Measurements from ENCODE around the gene LRRC59. TPM values are rescaled to one million over a fixed set of nuclear protein-coding genes. Genes with fewer than 3 reads are reported as not detected.
"Not testable (repeated sequence)": the region's sequence is repeated elsewhere in the genome, so short reads cannot be mapped to it uniquely, and the experiment has no call there.

Gene LRRC59
- total and polyA plus RNA-seq, 4 donors: 43.8 to 117 (median 79.2) TPM

DNA sequence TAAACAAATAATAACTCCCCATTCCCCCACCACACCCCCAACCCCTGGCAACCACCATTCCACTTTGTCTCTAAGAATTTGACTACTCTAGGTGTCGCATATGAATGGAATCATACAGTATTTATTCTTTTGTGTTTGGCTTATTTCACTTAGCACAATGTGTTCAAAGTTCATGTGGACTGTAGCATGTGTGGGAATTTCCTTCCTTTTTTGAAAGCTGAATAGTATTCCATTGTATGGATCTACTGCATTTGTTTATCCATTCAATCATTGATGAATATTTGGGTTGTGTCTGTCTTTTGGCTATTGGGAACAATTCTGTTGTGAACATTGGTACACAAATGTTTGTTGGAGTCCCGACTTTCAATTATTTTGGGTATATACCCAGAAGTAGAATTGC lies 25.4 kb upstream of the LRRC59 start:
- ATAC-seq (ENCODE audit: insufficient read depth, low FRiP score) (no peak), DNase-seq (no peak)
- Histone ChIP-seq H3K4me3 (no peak overlapping the region), H3K27me3 (ENCODE audit: control insufficient read depth in 3 of 3, insufficient read depth in 3 of 3, low read length in 2 of 3) (no peaks in the 10 kb centered on the region), H3K9ac (ENCODE audit: insufficient read depth in 1 of 2, low read length in 2 of 2) (no peak overlapping the region), H3K4me1 (ENCODE audit: control insufficient read depth in 5 of 5, insufficient read depth in 5 of 5, low read length in 5 of 5) (peaks cover 0 to 43% (median 16%) of the 10 kb centered on the region in 5 donors), H3K27ac (ENCODE audit: low read depth in 1 of 2, low read length in 1 of 2) (no peak overlapping the region), H3K36me3 (ENCODE audit: control insufficient read depth in 4 of 4, insufficient read depth in 4 of 4, low read length in 4 of 4) (peaks cover 0 to under 1% (median 0%) of the 10 kb centered on the region in 4 donors), H3K9me3 (ENCODE audit: control insufficient read depth in 4 of 4, insufficient read depth in 3 of 4, low read length in 3 of 4) (no peaks in the 10 kb centered on the region)
- WGBS, 2 donors: 88 to 92% methylated on average over 2 of the region's 2 CpGs
- TF ChIP-seq, protein P1, sequence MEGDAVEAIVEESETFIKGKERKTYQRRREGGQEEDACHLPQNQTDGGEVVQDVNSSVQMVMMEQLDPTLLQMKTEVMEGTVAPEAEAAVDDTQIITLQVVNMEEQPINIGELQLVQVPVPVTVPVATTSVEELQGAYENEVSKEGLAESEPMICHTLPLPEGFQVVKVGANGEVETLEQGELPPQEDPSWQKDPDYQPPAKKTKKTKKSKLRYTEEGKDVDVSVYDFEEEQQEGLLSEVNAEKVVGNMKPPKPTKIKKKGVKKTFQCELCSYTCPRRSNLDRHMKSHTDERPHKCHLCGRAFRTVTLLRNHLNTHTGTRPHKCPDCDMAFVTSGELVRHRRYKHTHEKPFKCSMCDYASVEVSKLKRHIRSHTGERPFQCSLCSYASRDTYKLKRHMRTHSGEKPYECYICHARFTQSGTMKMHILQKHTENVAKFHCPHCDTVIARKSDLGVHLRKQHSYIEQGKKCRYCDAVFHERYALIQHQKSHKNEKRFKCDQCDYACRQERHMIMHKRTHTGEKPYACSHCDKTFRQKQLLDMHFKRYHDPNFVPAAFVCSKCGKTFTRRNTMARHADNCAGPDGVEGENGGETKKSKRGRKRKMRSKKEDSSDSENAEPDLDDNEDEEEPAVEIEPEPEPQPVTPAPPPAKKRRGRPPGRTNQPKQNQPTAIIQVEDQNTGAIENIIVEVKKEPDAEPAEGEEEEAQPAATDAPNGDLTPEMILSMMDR (IDR thresholded peaks at IDR 0.05; ENCODE audit: control extremely low read depth, extremely low read depth): no peak

DNA sequence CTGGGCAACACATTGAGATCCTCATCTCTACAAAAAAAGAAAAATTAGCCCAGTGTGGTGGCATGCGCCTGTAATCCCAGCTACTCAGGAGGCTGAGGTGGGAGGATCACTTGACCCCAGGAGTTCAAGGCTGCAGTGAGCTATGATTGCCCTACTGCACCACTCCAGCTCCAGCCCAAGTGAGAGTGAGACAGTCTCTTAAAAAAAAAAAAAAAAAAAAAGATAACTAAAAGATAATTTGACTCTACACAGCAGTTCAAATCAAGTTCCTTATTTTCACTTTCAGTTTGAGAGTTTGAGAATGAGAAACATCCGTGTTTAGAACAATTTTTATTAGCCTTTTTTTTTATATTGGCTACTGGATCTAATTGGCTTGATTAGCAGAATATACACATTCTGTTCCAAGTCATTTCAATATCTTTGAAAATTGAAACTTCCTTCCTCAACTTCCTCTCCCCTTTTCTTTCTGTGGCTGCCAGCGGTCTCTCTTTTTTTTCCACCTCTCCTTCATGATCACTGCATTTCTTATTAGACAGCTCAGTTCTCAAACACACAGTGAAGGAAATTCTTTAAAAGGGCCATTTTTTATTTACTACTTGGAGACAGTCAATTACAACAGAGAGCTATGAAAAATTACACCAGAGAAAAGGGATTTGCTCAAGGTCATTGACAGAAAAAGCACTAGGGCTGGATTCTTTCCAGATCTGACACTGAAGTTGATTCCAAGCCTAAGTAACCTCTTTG lies 24.2 kb upstream of the LRRC59 start:
- DNase-seq: peak in 2 of 3 donors; percentile 50 to 63
- no peak overlapping the region for H3K4me3 ChIP-seq
- peak overlapping the region in 1 of 2 donors; percentile 52 for H3K27ac ChIP-seq (ENCODE audit: low read depth in 1 of 2, low read length in 1 of 2)
- H3K36me3 ChIP-seq (ENCODE audit: control insufficient read depth in 4 of 4, insufficient read depth in 4 of 4, low read length in 4 of 4): no peaks in the 10 kb centered on the region
- ATAC-seq (ENCODE audit: insufficient read depth, low FRiP score): no peak
- H3K9ac ChIP-seq (ENCODE audit: insufficient read depth in 1 of 2, low read length in 2 of 2): peak overlapping the region in 1 of 2 donors; percentile 38
- H3K27me3 ChIP-seq (ENCODE audit: control insufficient read depth in 3 of 3, insufficient read depth in 3 of 3, low read length in 2 of 3): no peaks in the 10 kb centered on the region
- 36 to 38% methylated on average over 3 of the region's 3 CpGs for WGBS, 2 donors
- H3K9me3 ChIP-seq (ENCODE audit: control insufficient read depth in 4 of 4, insufficient read depth in 3 of 4, low read length in 3 of 4): no peaks in the 10 kb centered on the region
- TF ChIP-seq, protein P1 (IDR thresholded peaks at IDR 0.05; ENCODE audit: control extremely low read depth, extremely low read depth): no peak
- H3K4me1 ChIP-seq (ENCODE audit: control insufficient read depth in 5 of 5, insufficient read depth in 5 of 5, low read length in 5 of 5): peaks cover 0 to 30% (median 9%) of the 10 kb centered on the region in 5 donors

GRCh38 chr17:50420419-50421112 lies 23.2 kb upstream of the LRRC59 start:
- Histone ChIP-seq H3K4me3 (no peak overlapping the region), H3K36me3 (ENCODE audit: control insufficient read depth in 4 of 4, insufficient read depth in 4 of 4, low read length in 4 of 4) (no peaks in the 10 kb centered on the region), H3K9me3 (ENCODE audit: control insufficient read depth in 4 of 4, insufficient read depth in 3 of 4, low read length in 3 of 4) (no peaks in the 10 kb centered on the region), H3K27ac (ENCODE audit: low read depth in 1 of 2, low read length in 1 of 2) (peak overlapping the region in 1 of 2 donors; percentile 45), H3K9ac (ENCODE audit: insufficient read depth in 1 of 2, low read length in 2 of 2) (no peak overlapping the region), H3K27me3 (ENCODE audit: control insufficient read depth in 3 of 3, insufficient read depth in 3 of 3, low read length in 2 of 3) (no peaks in the 10 kb centered on the region), H3K4me1 (ENCODE audit: control insufficient read depth in 5 of 5, insufficient read depth in 5 of 5, low read length in 5 of 5) (peaks cover 0 to 27% (median 9%) of the 10 kb centered on the region in 5 donors)
- TF ChIP-seq, protein P1 (IDR thresholded peaks at IDR 0.05; ENCODE audit: control extremely low read depth, extremely low read depth): no peak
- ATAC-seq (ENCODE audit: insufficient read depth, low FRiP score): no peak
- 88 to 90% methylated on average over 6 of the region's 6 CpGs for WGBS, 2 donors
- DNase-seq: peak in 2 of 3 donors; percentile 6 to 21

- ATAC-seq (ENCODE audit: insufficient read depth, low FRiP score); H3K36me3 ChIP-seq (ENCODE audit: control insufficient read depth in 4 of 4, insufficient read depth in 4 of 4, low read length in 4 of 4); H3K4me3 ChIP-seq; DNase-seq; H3K27ac ChIP-seq (ENCODE audit: low read depth in 1 of 2, low read length in 1 of 2); H3K9ac ChIP-seq (ENCODE audit: insufficient read depth in 1 of 2, low read length in 2 of 2); H3K27me3 ChIP-seq (ENCODE audit: control insufficient read depth in 3 of 3, insufficient read depth in 3 of 3, low read length in 2 of 3); H3K9me3 ChIP-seq (ENCODE audit: control insufficient read depth in 4 of 4, insufficient read depth in 3 of 4, low read length in 3 of 4): not testable (repeated sequence)
- peaks cover 0 to 17% (median 6%) of the 10 kb centered on the region in 5 donors for H3K4me1 ChIP-seq (ENCODE audit: control insufficient read depth in 5 of 5, insufficient read depth in 5 of 5, low read length in 5 of 5)
- 98% methylated on average over 10 of the region's 10 CpGs for WGBS, 2 donors
These were observed 22.3 kb upstream of the LRRC59 start for GRCh38 chr17:50419577-50419976.
